Duodenal mucosa (tissue), 2 donors: Measurements from ENCODE around the gene PEAK3.
A peak's percentile ranks its signal among the peaks of the same experiment; 100 is the strongest.

Source experiments
- H3K27ac ChIP-seq: one replicate; pipeline ENCODE4 v1.7.0; 2013; ENCODE audit warnings: low read depth, low read length
- H3K27me3 ChIP-seq, 2 donors: one replicate each; pipeline ENCODE4 v1.7.0; 2013; ENCODE audit warnings: low read length in 2 of 2, control low read depth in 1 of 2; ENCODE audit not compliant: insufficient read depth in 2 of 2, control insufficient read depth in 1 of 2
- H3K36me3 ChIP-seq, 2 donors: one replicate each; pipeline ENCODE4 v1.7.0; 2013; ENCODE audit warnings: low read length in 2 of 2, control low read depth in 1 of 2; ENCODE audit not compliant: insufficient read depth in 2 of 2, control insufficient read depth in 1 of 2
- H3K4me1 ChIP-seq, 2 donors: one replicate each; pipeline ENCODE4 v1.7.0; 2013; ENCODE audit warnings: low read length in 2 of 2, control low read depth in 1 of 2; ENCODE audit not compliant: insufficient read depth in 2 of 2, control insufficient read depth in 1 of 2
- H3K4me3 ChIP-seq, 2 donors: one replicate each; pipeline ENCODE4 v1.7.0; 2013; ENCODE audit warnings: low read length in 2 of 2, low read depth in 1 of 2
- H3K9ac ChIP-seq, 2 donors: one replicate each; pipeline ENCODE4 v1.7.0; 2013; ENCODE audit warnings: low read length in 2 of 2, low read depth in 1 of 2
- H3K9me3 ChIP-seq, 2 donors: one replicate each; pipeline ENCODE4 v1.7.0; 2013; ENCODE audit warnings: low read length in 2 of 2, control low read depth in 1 of 2; ENCODE audit not compliant: control insufficient read depth in 1 of 2

The PEAK3 gene

DNA sequence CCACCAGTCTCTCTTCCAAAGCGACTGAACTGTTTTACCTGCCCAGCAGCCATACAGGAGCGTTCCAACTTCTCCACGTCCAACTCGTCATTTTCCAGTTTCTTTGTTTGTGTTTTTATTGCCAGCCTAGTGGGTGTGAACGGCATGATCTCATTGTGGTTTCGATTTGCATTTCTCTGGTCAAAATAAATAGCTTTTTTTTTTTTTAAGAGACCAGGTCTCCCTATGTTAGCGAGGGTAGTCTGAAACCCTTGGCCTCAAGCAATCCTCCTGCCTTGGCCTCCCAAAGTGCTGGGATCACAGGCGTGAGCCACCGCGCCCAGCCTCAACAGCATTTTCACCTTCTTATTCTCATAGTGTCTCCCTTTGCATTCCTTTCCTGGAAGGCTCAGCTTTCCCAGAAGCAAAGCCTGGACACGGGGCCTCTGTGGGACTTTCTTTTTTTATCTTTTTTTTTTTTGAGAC, 21.6 kb downstream of the PEAK3 start:
- H3K4me1 ChIP-seq: peaks cover 0 to 4% of the 10 kb centered on the region in 2 donors
- no peaks in the 10 kb centered on the region for H3K9me3 ChIP-seq
- no peak overlapping the region for H3K9ac ChIP-seq
- H3K27ac ChIP-seq: peak overlapping the region; percentile 25
- H3K4me3 ChIP-seq: no peak overlapping the region
- no peaks in the 10 kb centered on the region for H3K36me3 ChIP-seq
- no peaks in the 10 kb centered on the region for H3K27me3 ChIP-seq

DNA sequence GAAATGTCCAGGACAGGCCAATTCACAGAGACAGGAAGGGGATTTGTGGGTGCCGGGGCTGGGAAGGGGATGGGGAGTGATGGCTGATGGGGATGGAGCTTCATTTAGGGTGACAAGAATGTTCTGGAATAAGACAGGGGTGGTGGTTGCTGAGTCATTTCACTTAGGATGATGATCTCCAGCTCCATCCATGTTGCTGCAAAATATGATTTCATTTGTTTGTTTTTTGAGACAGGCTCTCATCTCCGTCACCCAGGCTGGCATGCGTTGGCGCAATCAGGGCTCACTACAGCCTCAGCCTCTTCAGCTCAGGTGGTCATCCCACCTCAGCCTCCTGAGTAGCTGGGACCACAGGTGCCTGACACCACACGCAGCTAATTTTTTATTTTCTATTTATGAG, 22.6 kb downstream of the PEAK3 start:
- Histone ChIP-seq H3K9me3 (no peaks in the 10 kb centered on the region), H3K4me1 (peaks cover 0 to 4% of the 10 kb centered on the region in 2 donors), H3K27me3 (no peaks in the 10 kb centered on the region), H3K27ac (no peak overlapping the region), H3K4me3 (no peak overlapping the region), H3K9ac (no peak overlapping the region), H3K36me3 (no peaks in the 10 kb centered on the region)

DNA sequence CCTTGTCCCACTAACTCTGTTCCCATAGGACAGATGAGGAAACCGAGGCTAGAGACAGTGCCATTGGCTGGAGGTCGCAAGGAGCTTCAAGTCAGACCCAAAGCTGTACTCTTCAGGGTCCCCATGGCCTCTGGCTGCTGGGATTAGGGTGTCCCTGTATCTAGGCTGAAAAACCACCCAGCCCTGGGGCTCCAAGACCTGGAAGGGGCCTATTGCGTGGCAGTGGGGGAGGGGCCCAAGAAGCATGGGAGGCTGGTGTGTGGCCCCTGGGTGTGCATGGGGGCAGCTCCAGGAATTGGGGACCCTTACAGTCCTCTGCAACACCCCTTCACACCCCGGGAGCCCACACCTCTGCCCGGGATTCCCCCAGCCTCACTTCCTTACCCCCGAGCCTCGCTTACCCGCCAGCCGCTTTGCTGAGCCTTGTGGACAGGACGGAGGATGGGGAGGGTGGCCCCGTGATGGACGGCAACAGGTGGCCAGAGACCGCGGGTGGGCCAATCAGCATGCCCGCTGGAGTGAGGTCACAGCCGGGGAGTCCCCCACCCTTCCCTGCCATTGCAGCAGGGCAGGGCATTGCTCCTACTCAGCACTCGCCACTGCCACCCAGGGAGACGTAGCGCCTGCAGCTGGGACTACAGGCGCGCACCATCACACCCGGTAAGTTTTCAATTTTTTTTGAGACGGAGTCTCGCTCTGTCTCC, 25.8 kb downstream of the PEAK3 start, which contains the start of gene JSRP1:
JSRP1 (minus strand) TSS at position 436 of the 704 bp plus-strand sequence. CDS start 1,103 bp downstream, outside the sequence.
- Histone ChIP-seq H3K36me3 (no peaks in the 10 kb centered on the region), H3K9me3 (no peaks in the 10 kb centered on the region), H3K27ac (no peak within 1 kb of the TSS), H3K4me3 (no peak within 1 kb of the TSS), H3K27me3 (peaks cover 28 to 29% of the 10 kb centered on the region in 2 donors), H3K4me1 (peaks cover 5 to 23% of the 10 kb centered on the region in 2 donors), H3K9ac (no peak within 1 kb of the TSS)

GRCh38 chr19:2255112-2255845, 26.7 kb downstream of the PEAK3 start:
- no peaks in the 10 kb centered on the region for H3K9me3 ChIP-seq
- no peak overlapping the region for H3K4me3 ChIP-seq
- no peak overlapping the region for H3K9ac ChIP-seq
- H3K27ac ChIP-seq: no peak overlapping the region
- H3K27me3 ChIP-seq: peaks cover 36 to 37% of the 10 kb centered on the region in 2 donors
- peaks cover 5 to 23% of the 10 kb centered on the region in 2 donors for H3K4me1 ChIP-seq
- no peaks in the 10 kb centered on the region for H3K36me3 ChIP-seq

- H3K4me1 ChIP-seq: peaks cover 5 to 23% of the 10 kb centered on the region in 2 donors
- H3K9ac ChIP-seq: no peak overlapping the region
- peaks cover 46 to 48% of the 10 kb centered on the region in 2 donors for H3K27me3 ChIP-seq
- H3K36me3 ChIP-seq: no peaks in the 10 kb centered on the region
- H3K4me3 ChIP-seq: no peak overlapping the region
- H3K9me3 ChIP-seq: no peaks in the 10 kb centered on the region
- no peak overlapping the region for H3K27ac ChIP-seq
Measured at GRCh38 chr19:2254064-2254872, 27.7 kb downstream of the PEAK3 start.

DNA sequence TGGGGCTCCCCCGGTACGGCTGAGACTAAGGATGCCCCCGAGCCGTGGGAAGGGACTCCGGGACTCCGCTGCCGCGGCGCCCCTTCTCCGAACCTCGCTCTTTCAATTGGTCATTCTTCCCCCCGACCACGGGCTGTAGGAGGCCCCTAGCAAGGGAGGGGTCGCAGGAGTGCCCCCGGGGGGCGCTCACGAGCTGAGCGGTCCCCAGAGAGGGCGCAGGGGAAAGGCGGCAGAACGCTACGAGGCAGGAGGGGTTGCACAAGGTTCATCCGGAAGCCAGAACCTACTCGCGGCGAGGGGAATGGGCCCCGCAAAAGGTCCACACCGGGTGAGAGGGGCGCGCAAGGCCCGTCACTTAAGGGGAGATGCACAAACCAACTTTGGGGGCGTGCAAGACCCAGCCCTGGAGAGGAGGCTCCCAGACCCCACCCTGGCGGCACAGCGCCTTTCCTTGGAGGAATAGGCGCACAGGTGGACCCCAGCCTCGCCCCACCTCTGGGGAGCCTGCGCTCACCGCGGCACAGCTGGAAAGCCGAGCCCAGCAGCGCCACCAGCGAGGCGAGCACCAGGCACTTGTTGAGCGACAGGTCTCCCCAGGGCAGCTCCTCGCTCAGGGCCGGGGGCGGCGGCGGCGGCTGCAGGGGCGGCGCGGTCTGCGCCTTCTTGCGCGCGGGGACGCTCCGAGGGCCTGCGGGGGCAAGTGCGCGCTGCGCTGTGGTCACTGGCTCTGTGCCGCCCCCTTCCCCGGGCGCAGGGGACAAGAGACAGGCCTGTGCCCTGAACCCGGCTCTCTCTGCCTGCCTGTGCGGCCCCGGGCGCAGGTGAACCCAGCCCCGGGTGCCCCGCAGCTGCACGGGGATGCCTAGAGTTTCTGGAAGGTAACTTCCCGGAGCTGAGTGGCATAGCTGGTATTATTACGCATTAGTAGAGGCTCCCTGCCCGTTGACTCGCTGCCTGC, 28.6 kb downstream of the PEAK3 start:
- H3K9me3 ChIP-seq: no peaks in the 10 kb centered on the region
- no peak overlapping the region for H3K27ac ChIP-seq
- H3K9ac ChIP-seq: no peak overlapping the region
- peaks cover 5 to 23% of the 10 kb centered on the region in 2 donors for H3K4me1 ChIP-seq
- no peaks in the 10 kb centered on the region for H3K36me3 ChIP-seq
- H3K27me3 ChIP-seq: peaks cover 49% of the 10 kb centered on the region in 2 donors
- peak overlapping the region; percentile 15 to 43 for H3K4me3 ChIP-seq

GRCh38 chr19:2252797-2253105, 29.2 kb downstream of the PEAK3 start:
- H3K9me3 ChIP-seq: no peaks in the 10 kb centered on the region
- H3K9ac ChIP-seq: no peak overlapping the region
- H3K27me3 ChIP-seq: peaks cover 49% of the 10 kb centered on the region in 2 donors
- H3K36me3 ChIP-seq: no peaks in the 10 kb centered on the region
- peak overlapping the region; percentile 15 to 43 for H3K4me3 ChIP-seq
- peaks cover 5 to 23% of the 10 kb centered on the region in 2 donors for H3K4me1 ChIP-seq
- no peak overlapping the region for H3K27ac ChIP-seq

- no peak overlapping the region for H3K9ac ChIP-seq
- H3K27me3 ChIP-seq: peaks cover 49% of the 10 kb centered on the region in 2 donors
- H3K9me3 ChIP-seq: no peaks in the 10 kb centered on the region
- peaks cover 3 to 4% of the 10 kb centered on the region in 2 donors for H3K36me3 ChIP-seq
- peaks cover 5 to 23% of the 10 kb centered on the region in 2 donors for H3K4me1 ChIP-seq
- H3K4me3 ChIP-seq: peak overlapping the region in 1 of 2 donors; percentile 10
- no peak overlapping the region for H3K27ac ChIP-seq
Measured at GRCh38 chr19:2252055-2252796, 29.7 kb downstream of the PEAK3 start.
